Fibroblast of skin of scalp (primary cell): ENCODE results near the gene PCLO.
"Not testable (repeated sequence)": the region's sequence is repeated elsewhere in the genome, so short reads cannot be mapped to it uniquely, and the experiment has no call there.

Source experiments
- DNase-seq: peaks from one replicate; pipeline ENCODE4 v3.0.0-alpha.2; 2013

Gene PCLO

GRCh38 chr7:82726038-82726800 lies 436.5 kb downstream of the PCLO start:
- DNase-seq, result peak; percentile 31

GRCh38 chr7:82723411-82723810 lies 439.3 kb downstream of the PCLO start:
- DNase-seq, result no peak

- no peak for DNase-seq
Observed at GRCh38 chr7:82722946-82723345, 439.7 kb downstream of the PCLO start.

- DNase-seq, result no peak
Observed at GRCh38 chr7:82715344-82715743, 447.3 kb downstream of the PCLO start.

- peak; percentile 76 for DNase-seq
Observed at GRCh38 chr7:82714883-82715282, 447.8 kb downstream of the PCLO start.

- DNase-seq, result no peak
Observed at GRCh38 chr7:82713506-82713905, 449.2 kb downstream of the PCLO start.

- DNase-seq, result not testable (repeated sequence)
Observed at GRCh38 chr7:82706344-82706743, 456.3 kb downstream of the PCLO start.

GRCh38 chr7:82705517-82706260 lies 457.0 kb downstream of the PCLO start:
- no peak for DNase-seq

GRCh38 chr7:82704121-82704520 lies 458.6 kb downstream of the PCLO start:
- no peak for DNase-seq
